Natural killer cell (primary cell): ENCODE measurements around the gene PDCD2L. TPM values are rescaled to one million over a fixed set of nuclear protein-coding genes. Genes with fewer than 3 reads are reported as not detected.

Source experiments
- ATAC-seq, 3 donors: fragments of 150-1000 bp in 2 of 3; fragments of 200-7000 bp in 1 of 3; cut with Tn5 transposase; 1 replicate in 1 of 3; 2 replicates in 2 of 3; pipeline ENCODE4 v1.10.0; 2021; ENCODE audit warnings: mild to moderate bottlenecking in 2 of 3, moderate library complexity in 2 of 3
- DNase-seq, 2 donors: peaks; one replicate each; pipeline versions ENCODE4 v3.0.0 to v3.0.0-alpha.2; 2013 to 2021; ENCODE audit warnings: mixed read lengths in 1 of 2
- H3K27ac ChIP-seq: one replicate; pipeline ENCODE4 v1.5.1; 2013; ENCODE audit warnings: mild to moderate bottlenecking, low read length
- H3K27me3 ChIP-seq: one replicate; pipeline ENCODE4 v1.6.1; 2013; ENCODE audit warnings: low read length; ENCODE audit not compliant: control insufficient read depth, insufficient read depth
- H3K36me3 ChIP-seq: one replicate; pipeline ENCODE4 v1.6.1; 2013; ENCODE audit warnings: low read length; ENCODE audit not compliant: control insufficient read depth, insufficient read depth
- H3K4me1 ChIP-seq: one replicate; pipeline ENCODE4 v1.6.1; 2013; ENCODE audit warnings: low read length; ENCODE audit not compliant: control insufficient read depth, insufficient read depth
- H3K4me3 ChIP-seq: one replicate; pipeline ENCODE4 v1.5.1; 2013; ENCODE audit warnings: low read length
- H3K9me3 ChIP-seq: one replicate; pipeline ENCODE4 v1.6.1; 2013; ENCODE audit warnings: low read length; ENCODE audit not compliant: control insufficient read depth, insufficient read depth
- H3K27ac Mint-ChIP-seq, 2 donors: one replicate each; pipeline ENCODE4 v1.8.0; 2022; ENCODE audit warnings: mild to moderate bottlenecking in 2 of 2, mixed read lengths in 2 of 2, moderate library complexity in 1 of 2
- H3K27me3 Mint-ChIP-seq, 2 donors: one replicate each; pipeline ENCODE4 v1.8.0; 2022; ENCODE audit warnings: low read depth in 2 of 2, mixed read lengths in 2 of 2
- H3K36me3 Mint-ChIP-seq: one replicate; pipeline ENCODE4 v1.8.0; 2022; ENCODE audit warnings: mixed read lengths
- H3K4me1 Mint-ChIP-seq, 2 donors: one replicate each; pipeline ENCODE4 v1.8.0; 2022; ENCODE audit warnings: mixed read lengths in 2 of 2
- H3K4me3 Mint-ChIP-seq: one replicate; pipeline ENCODE4 v1.8.0; 2022; ENCODE audit warnings: mild to moderate bottlenecking, moderate library complexity, mixed read lengths
- H3K9me3 Mint-ChIP-seq, 2 donors: one replicate each; pipeline ENCODE4 v1.8.0; 2022; ENCODE audit warnings: mixed read lengths in 2 of 2
- whole genome bisulfite sequencing: methylation state at CpG from one replicate; pipeline ENCODE4 v1.1.7; 2013; ENCODE audit warnings: missing lambda C conversion rate; ENCODE audit not compliant: insufficient coverage; 5-methylcytosine and 5-hydroxymethylcytosine counted together
- intact Hi-C: fragments of 100-400 bp; cut with micrococcal nuclease; formaldehyde crosslinking; loops from one replicate; pipeline ENCODE4 v1.14.2; 2022
- total RNA-seq, 4 donors: library from RNA; stranded (reverse); fragments of 120-200 nt in 1 of 4; gene quantifications; one replicate each; pipeline versions ENCODE4 v1.2.3 to v1.2.4, GENCODE V29; 2013 to 2022
- TF ChIP-seq, protein P1 (sequence below): fragments of 200-600 bp; IDR thresholded peaks from one replicate; pipeline ENCODE4 v1.8.0; 2022; ENCODE audit warnings: antibody characterized with exemption

Gene PDCD2L
- total RNA-seq, 3 donors from 2014 or later (not counting 1 experiment from before 2014, with no cell fraction given): 4.7 to 8.6 (median 5.6) TPM

GRCh38 chr19:34418300-34418699, 14.1 kb downstream of the PDCD2L start:
- H3K4me3 Mint-ChIP-seq: no peak overlapping the region
- H3K27ac ChIP-seq: no peak overlapping the region
- no peaks in the 10 kb centered on the region for H3K27me3 Mint-ChIP-seq
- no peak overlapping the region for H3K4me3 ChIP-seq
- ATAC-seq (no peak), DNase-seq (no peak)
- no peaks in the 10 kb centered on the region for H3K9me3 ChIP-seq
- no peaks in the 10 kb centered on the region for H3K4me1 ChIP-seq
- H3K27me3 ChIP-seq: no peaks in the 10 kb centered on the region
- H3K9me3 Mint-ChIP-seq: no peaks in the 10 kb centered on the region
- intact Hi-C loops: no loop called here
- no peaks in the 10 kb centered on the region for H3K36me3 Mint-ChIP-seq
- no peak overlapping the region for H3K27ac Mint-ChIP-seq
- no peaks in the 10 kb centered on the region for H3K4me1 Mint-ChIP-seq
- H3K36me3 ChIP-seq: peaks cover 30% of the 10 kb centered on the region
- 100% methylated on average over 2 of the region's 4 CpGs for WGBS
- TF ChIP-seq, protein P1, sequence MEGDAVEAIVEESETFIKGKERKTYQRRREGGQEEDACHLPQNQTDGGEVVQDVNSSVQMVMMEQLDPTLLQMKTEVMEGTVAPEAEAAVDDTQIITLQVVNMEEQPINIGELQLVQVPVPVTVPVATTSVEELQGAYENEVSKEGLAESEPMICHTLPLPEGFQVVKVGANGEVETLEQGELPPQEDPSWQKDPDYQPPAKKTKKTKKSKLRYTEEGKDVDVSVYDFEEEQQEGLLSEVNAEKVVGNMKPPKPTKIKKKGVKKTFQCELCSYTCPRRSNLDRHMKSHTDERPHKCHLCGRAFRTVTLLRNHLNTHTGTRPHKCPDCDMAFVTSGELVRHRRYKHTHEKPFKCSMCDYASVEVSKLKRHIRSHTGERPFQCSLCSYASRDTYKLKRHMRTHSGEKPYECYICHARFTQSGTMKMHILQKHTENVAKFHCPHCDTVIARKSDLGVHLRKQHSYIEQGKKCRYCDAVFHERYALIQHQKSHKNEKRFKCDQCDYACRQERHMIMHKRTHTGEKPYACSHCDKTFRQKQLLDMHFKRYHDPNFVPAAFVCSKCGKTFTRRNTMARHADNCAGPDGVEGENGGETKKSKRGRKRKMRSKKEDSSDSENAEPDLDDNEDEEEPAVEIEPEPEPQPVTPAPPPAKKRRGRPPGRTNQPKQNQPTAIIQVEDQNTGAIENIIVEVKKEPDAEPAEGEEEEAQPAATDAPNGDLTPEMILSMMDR: no peak

DNA sequence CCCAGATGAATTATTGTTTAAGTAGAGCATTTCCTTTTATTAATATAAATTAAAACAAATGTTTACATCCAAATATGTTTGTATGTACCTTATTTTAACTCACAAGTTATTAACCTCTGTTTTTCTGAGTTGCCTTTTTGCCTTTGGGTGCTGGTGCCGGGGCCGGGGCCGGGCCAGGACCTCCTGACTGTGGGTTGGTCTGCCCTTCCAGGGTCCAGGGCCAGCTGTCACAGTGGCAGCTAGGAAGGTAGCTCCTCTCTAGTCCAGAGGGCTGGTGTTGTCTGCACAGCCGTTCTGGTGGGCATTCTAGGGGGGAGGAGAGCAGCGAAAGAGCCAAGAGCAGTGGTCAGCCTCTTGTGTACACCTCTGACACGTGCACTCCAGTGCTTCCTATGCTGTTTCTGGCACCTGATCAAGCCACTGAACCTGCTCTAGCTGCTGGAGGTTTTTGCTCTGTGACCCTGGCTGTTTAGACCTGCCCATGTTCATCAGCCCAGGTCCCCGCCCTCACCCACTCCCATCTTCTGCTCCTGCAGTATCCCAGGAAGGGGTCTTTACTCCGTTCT, 22.0 kb downstream of the PDCD2L start:
- H3K36me3 ChIP-seq: peaks cover 5% of the 10 kb centered on the region
- no peaks in the 10 kb centered on the region for H3K9me3 ChIP-seq
- 96% methylated on average over 8 of the region's 8 CpGs for WGBS
- intact Hi-C loops: no loop called here
- ATAC-seq (no peak), DNase-seq (no peak)
- TF ChIP-seq, protein P1: no peak
- Mint-ChIP-seq H3K36me3 (no peaks in the 10 kb centered on the region), H3K9me3 (no peaks in the 10 kb centered on the region), H3K27me3 (no peaks in the 10 kb centered on the region), H3K4me1 (peaks cover 19 to 22% of the 10 kb centered on the region in 2 donors), H3K4me3 (no peak overlapping the region), H3K27ac (no peak overlapping the region)
- H3K4me3 ChIP-seq: no peak overlapping the region
- no peaks in the 10 kb centered on the region for H3K27me3 ChIP-seq
- H3K4me1 ChIP-seq: peaks cover 21% of the 10 kb centered on the region
- H3K27ac ChIP-seq: no peak overlapping the region

- DNase-seq: peak in 1 of 2 donors; percentile 62
- peak overlapping the region; percentile 82 to 87 for H3K27ac Mint-ChIP-seq
- Histone ChIP-seq H3K27ac (peak overlapping the region; percentile 85), H3K4me1 (peaks cover 23% of the 10 kb centered on the region), H3K4me3 (peak overlapping the region; percentile 88), H3K9me3 (no peaks in the 10 kb centered on the region), H3K27me3 (no peaks in the 10 kb centered on the region), H3K36me3 (peaks cover 3% of the 10 kb centered on the region)
- no peaks in the 10 kb centered on the region for H3K36me3 Mint-ChIP-seq
- peak overlapping the region; percentile 91 for H3K4me3 Mint-ChIP-seq
- H3K9me3 Mint-ChIP-seq: no peaks in the 10 kb centered on the region
- peak; percentile 58 to 71 (median 61) for ATAC-seq
- intact Hi-C loops: loop anchor here (1.0 kb wide), 1 partner anchor 24 kb away; the partner anchor contains the start of gene PDCD2L
- TF ChIP-seq, protein P1: no peak
- H3K27me3 Mint-ChIP-seq: no peaks in the 10 kb centered on the region
- peaks cover 26 to 28% of the 10 kb centered on the region in 2 donors for H3K4me1 Mint-ChIP-seq
- WGBS: under 1% methylated on average over 68 of the region's 68 CpGs
Observed at GRCh38 chr19:34428549-34429285, 24.5 kb downstream of the PDCD2L start.
